HEK293 (cell line): ENCODE measurements around the gene BTRC.

Experiments used
- AEBP2 ChIP-seq: fragments of 450-650 bp; formaldehyde crosslinking; IDR thresholded peaks from 2 replicates; pipeline ENCODE4 v1.5.1; 2016; ENCODE audit warnings: missing biosample characterization, missing genetic modification characterization, borderline replicate concordance
- BCL11A ChIP-seq: fragments of 450-650 bp; formaldehyde crosslinking; IDR thresholded peaks from 2 replicates; pipeline ENCODE4 v1.5.1; 2016; ENCODE audit warnings: low read depth, missing biosample characterization, missing genetic modification characterization
- FEZF1 ChIP-seq: fragments of 450-650 bp; formaldehyde crosslinking; IDR thresholded peaks from 2 replicates; pipeline ENCODE4 v1.5.1; 2016; ENCODE audit warnings: missing biosample characterization, missing genetic modification characterization
- GLIS2 ChIP-seq: fragments of 450-650 bp; formaldehyde crosslinking; IDR thresholded peaks from 2 replicates; pipeline ENCODE4 v1.5.1; 2016; ENCODE audit warnings: missing biosample characterization, missing genetic modification characterization
- KLF1 ChIP-seq: fragments of 450-650 bp; formaldehyde crosslinking; IDR thresholded peaks from 2 replicates; pipeline ENCODE4 v1.5.1; 2016; ENCODE audit warnings: missing biosample characterization, missing genetic modification characterization
- KLF16 ChIP-seq: fragments of 450-650 bp; formaldehyde crosslinking; IDR thresholded peaks from 2 replicates; pipeline ENCODE4 v1.5.1; 2017; ENCODE audit warnings: missing biosample characterization, missing genetic modification characterization
- KLF8 ChIP-seq: fragments of 450-650 bp; formaldehyde crosslinking; IDR thresholded peaks from 2 replicates; pipeline ENCODE4 v1.5.1; 2016; ENCODE audit warnings: missing biosample characterization, missing genetic modification characterization
- KLF9 ChIP-seq: fragments of 450-650 bp; formaldehyde crosslinking; IDR thresholded peaks from 2 replicates; pipeline ENCODE4 v1.5.1; 2016; ENCODE audit warnings: missing biosample characterization, missing genetic modification characterization, low read depth
- OSR2 ChIP-seq: fragments of 450-650 bp; formaldehyde crosslinking; IDR thresholded peaks from 2 replicates; pipeline ENCODE4 v1.5.1; 2016; ENCODE audit warnings: missing biosample characterization, missing genetic modification characterization
- SALL2 ChIP-seq: fragments of 450-650 bp; formaldehyde crosslinking; IDR thresholded peaks from 2 replicates; pipeline ENCODE4 v1.5.0; 2017; ENCODE audit warnings: missing biosample characterization, mild to moderate bottlenecking, missing genetic modification characterization, borderline replicate concordance
- SCRT2 ChIP-seq: fragments of 450-650 bp; formaldehyde crosslinking; IDR thresholded peaks from 2 replicates; pipeline ENCODE4 v1.5.1; 2016; ENCODE audit warnings: missing biosample characterization, missing genetic modification characterization
- TCF7L2 ChIP-seq: IDR thresholded peaks from 2 replicates; pipeline ENCODE4 v1.6.1; 2011; ENCODE audit warnings: low read depth, mild to moderate bottlenecking, inconsistent platforms, low read length, moderate library complexity, borderline replicate concordance
- ZBTB17 ChIP-seq: fragments of 450-650 bp; formaldehyde crosslinking; IDR thresholded peaks from 2 replicates; pipeline ENCODE4 v1.5.1; 2016; ENCODE audit warnings: missing biosample characterization, missing genetic modification characterization
- ZBTB20 ChIP-seq: fragments of 450-650 bp; formaldehyde crosslinking; IDR thresholded peaks from 2 replicates; pipeline ENCODE4 v1.5.1; 2016; ENCODE audit warnings: missing biosample characterization, missing genetic modification characterization
- ZFP69B ChIP-seq: fragments of 450-650 bp; formaldehyde crosslinking; IDR thresholded peaks from 2 replicates; pipeline ENCODE4 v1.5.1; 2016; ENCODE audit warnings: missing biosample characterization, missing genetic modification characterization
- ZNF10 ChIP-seq: fragments of 450-650 bp; formaldehyde crosslinking; IDR thresholded peaks from 2 replicates; pipeline ENCODE4 v1.5.1; 2017; ENCODE audit warnings: missing biosample characterization, missing genetic modification characterization
- ZNF121 ChIP-seq: fragments of 450-650 bp; formaldehyde crosslinking; IDR thresholded peaks from 2 replicates; pipeline ENCODE4 v1.5.1; 2016; ENCODE audit warnings: missing biosample characterization, missing genetic modification characterization
- ZNF138 ChIP-seq: fragments of 450-650 bp; formaldehyde crosslinking; IDR thresholded peaks from 2 replicates; pipeline ENCODE4 v1.5.1; 2016; ENCODE audit warnings: missing biosample characterization, missing genetic modification characterization, borderline replicate concordance
- ZNF174 ChIP-seq: fragments of 450-650 bp; formaldehyde crosslinking; IDR thresholded peaks from 2 replicates; pipeline ENCODE4 v1.5.0; 2017; ENCODE audit warnings: missing biosample characterization, mild to moderate bottlenecking, missing genetic modification characterization
- ZNF18 ChIP-seq: fragments of 450-650 bp; formaldehyde crosslinking; IDR thresholded peaks from 2 replicates; pipeline ENCODE4 v1.5.1; 2016; ENCODE audit warnings: missing biosample characterization, missing genetic modification characterization
- ZNF184 ChIP-seq: fragments of 450-650 bp; IDR thresholded peaks from 2 replicates; pipeline ENCODE4 v1.5.1; 2018; ENCODE audit warnings: missing biosample characterization, mild to moderate bottlenecking, missing genetic modification characterization
- ZNF248 ChIP-seq: fragments of 450-650 bp; formaldehyde crosslinking; IDR thresholded peaks from 2 replicates; pipeline ENCODE4 v1.5.1; 2017; ENCODE audit warnings: missing biosample characterization, missing genetic modification characterization
- ZNF341 ChIP-seq: fragments of 450-650 bp; formaldehyde crosslinking; IDR thresholded peaks from 2 replicates; pipeline ENCODE4; 2016; ENCODE audit warnings: low read depth, missing biosample characterization, missing genetic modification characterization
- ZNF350 ChIP-seq: fragments of 450-650 bp; formaldehyde crosslinking; IDR thresholded peaks from 2 replicates; pipeline ENCODE4 v1.5.0; 2017; ENCODE audit warnings: missing biosample characterization, mild to moderate bottlenecking, missing genetic modification characterization
- ZNF366 ChIP-seq: fragments of 450-650 bp; formaldehyde crosslinking; conservative IDR thresholded peaks from 2 replicates; pipeline ENCODE4 v1.5.1; 2016; ENCODE audit warnings: missing biosample characterization, missing genetic modification characterization
- ZNF426 ChIP-seq: fragments of 450-650 bp; formaldehyde crosslinking; IDR thresholded peaks from 2 replicates; pipeline ENCODE4 v1.5.1; 2017; ENCODE audit warnings: missing biosample characterization, missing genetic modification characterization, mild to moderate bottlenecking, inconsistent platforms, moderate library complexity
- ZNF473 ChIP-seq: fragments of 450-650 bp; formaldehyde crosslinking; IDR thresholded peaks from 2 replicates; pipeline ENCODE4 v1.5.1; 2017; ENCODE audit warnings: missing biosample characterization, missing genetic modification characterization
- ZNF530 ChIP-seq: fragments of 450-650 bp; formaldehyde crosslinking; IDR thresholded peaks from 2 replicates; pipeline ENCODE4 v1.5.1; 2016; ENCODE audit warnings: low read depth, missing biosample characterization, missing genetic modification characterization
- ZNF596 ChIP-seq: fragments of 450-650 bp; IDR thresholded peaks from 2 replicates; pipeline ENCODE4 v1.5.0; 2018; ENCODE audit warnings: missing biosample characterization, mild to moderate bottlenecking, missing genetic modification characterization, moderate library complexity
- ZNF623 ChIP-seq: fragments of 450-650 bp; formaldehyde crosslinking; IDR thresholded peaks from 2 replicates; pipeline ENCODE4 v1.5.1; 2016; ENCODE audit warnings: missing biosample characterization, missing genetic modification characterization
- ZNF658 ChIP-seq: fragments of 450-650 bp; formaldehyde crosslinking; IDR thresholded peaks from 2 replicates; pipeline ENCODE4; 2016; ENCODE audit warnings: missing biosample characterization, missing genetic modification characterization
- ZNF677 ChIP-seq: fragments of 450-650 bp; IDR thresholded peaks from 2 replicates; pipeline ENCODE4 v1.5.0; 2018; ENCODE audit warnings: missing biosample characterization, mild to moderate bottlenecking, missing genetic modification characterization, moderate library complexity
- ZNF747 ChIP-seq: fragments of 450-650 bp; formaldehyde crosslinking; IDR thresholded peaks from 2 replicates; pipeline ENCODE4 v1.5.1; 2016; ENCODE audit warnings: missing biosample characterization, missing genetic modification characterization
- ZNF792 ChIP-seq: fragments of 450-650 bp; formaldehyde crosslinking; IDR thresholded peaks from 2 replicates; pipeline ENCODE4 v1.5.1; 2016; ENCODE audit warnings: missing biosample characterization, missing genetic modification characterization
- ZNF830 ChIP-seq: fragments of 450-650 bp; IDR thresholded peaks from 2 replicates; pipeline ENCODE4 v1.5.0; 2018; ENCODE audit warnings: missing biosample characterization, missing genetic modification characterization, low read depth, mild to moderate bottlenecking, moderate library complexity
- TF ChIP-seq, protein P1 (sequence below): fragments of 450-650 bp; formaldehyde crosslinking; IDR thresholded peaks from 2 replicates; pipeline ENCODE4 v1.5.1; 2017; ENCODE audit warnings: missing biosample characterization, missing genetic modification characterization
- TF ChIP-seq, protein P2 (sequence below): fragments of 450-650 bp; formaldehyde crosslinking; optimal IDR thresholded peaks from 2 replicates; pipeline ENCODE3; 2016; ENCODE audit warnings: missing biosample characterization, mild to moderate bottlenecking, missing genetic modification characterization

Gene BTRC

DNA sequence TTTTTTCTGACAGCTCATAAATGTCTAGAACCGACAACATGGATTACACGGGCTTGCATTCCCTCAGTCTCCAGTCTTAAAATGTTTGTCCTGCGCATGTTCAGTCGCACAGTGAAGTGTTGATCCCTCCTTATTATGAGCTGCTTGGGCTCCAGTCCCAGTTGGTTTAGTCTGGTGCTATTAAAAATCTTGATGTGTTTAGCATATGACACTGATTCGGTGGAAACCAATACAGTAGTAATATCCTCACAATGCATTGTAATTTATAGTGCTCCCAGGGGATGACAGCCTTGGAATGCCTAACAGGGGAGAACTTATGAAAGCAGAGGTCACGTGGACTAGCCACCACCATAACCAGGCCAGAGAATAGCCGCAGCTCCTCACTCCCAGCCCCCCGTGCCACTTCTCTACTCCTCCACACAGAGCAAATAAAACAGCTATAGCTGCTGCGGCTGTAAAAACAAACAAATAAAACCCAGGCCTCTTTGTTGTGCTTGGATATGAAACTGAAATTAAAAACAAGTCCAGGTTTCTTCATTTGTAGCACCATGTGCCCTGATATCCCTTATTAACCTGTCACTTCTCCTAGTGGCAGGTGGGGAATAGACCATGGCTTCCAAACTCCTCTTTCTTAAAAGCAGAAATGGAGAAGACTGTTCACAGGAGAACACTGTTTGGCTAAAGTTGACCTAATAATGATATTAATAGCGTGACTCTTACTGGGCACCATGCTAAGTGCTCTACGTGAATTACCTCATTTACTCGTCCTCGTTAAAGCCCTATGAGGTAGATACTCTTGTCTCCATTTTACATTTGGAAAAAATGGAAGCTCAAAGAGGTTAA, 241.8 kb downstream of the BTRC start (continued):
- TF ChIP-seq SCRT2 (tag by site-specific recombination) (no peak), ZNF596 (tag by site-specific recombination) (no peak), KLF8 (tag by site-specific recombination) (peak; percentile 40), ZNF747 (no peak), ZNF10 (no peak), ZBTB17 (tag by site-specific recombination) (peak; percentile 76), ZNF658 (tag by site-specific recombination) (no peak), ZNF248 (tag by site-specific recombination) (no peak), ZNF18 (tag by site-specific recombination) (no peak; the same call in 1 of the 2 replicates), ZNF426 (no peak), OSR2 (tag by site-specific recombination) (peak; percentile 98), ZNF121 (tag by site-specific recombination) (no peak), ZNF174 (no peak), ZNF677 (no peak), TCF7L2 (no peak), ZNF366 (tag by site-specific recombination) (peak; percentile 73), ZNF530 (tag by site-specific recombination) (no peak), ZNF184 (tag by site-specific recombination) (0 out of 2 replicates have a peak, but pooled peaks have one; percentile 34), ZNF792 (tag by site-specific recombination) (no peak), GLIS2 (tag by site-specific recombination) (no peak), KLF16 (tag by site-specific recombination) (no peak), KLF9 (tag by site-specific recombination) (no peak), ZBTB20 (tag by site-specific recombination) (0 out of 2 replicates have a peak, but pooled peaks have one; percentile 18), ZNF350 (tag by site-specific recombination) (no peak), SALL2 (no peak), KLF1 (tag by site-specific recombination) (no peak), ZNF623 (tag by site-specific recombination) (no peak), ZNF473 (tag by site-specific recombination) (no peak), ZFP69B (tag by site-specific recombination) (0 out of 2 replicates have a peak, but pooled peaks have one; percentile 40), ZNF341 (tag by site-specific recombination) (peak; percentile 80), FEZF1 (tag by site-specific recombination) (peak; percentile 83), ZNF830 (tag by site-specific recombination) (no peak), BCL11A (tag by site-specific recombination) (peak; percentile 74; the same call in 1 of the 2 replicates), ZNF138 (tag by site-specific recombination) (no peak), AEBP2 (tag by site-specific recombination) (no peak)
- TF ChIP-seq, protein P1, sequence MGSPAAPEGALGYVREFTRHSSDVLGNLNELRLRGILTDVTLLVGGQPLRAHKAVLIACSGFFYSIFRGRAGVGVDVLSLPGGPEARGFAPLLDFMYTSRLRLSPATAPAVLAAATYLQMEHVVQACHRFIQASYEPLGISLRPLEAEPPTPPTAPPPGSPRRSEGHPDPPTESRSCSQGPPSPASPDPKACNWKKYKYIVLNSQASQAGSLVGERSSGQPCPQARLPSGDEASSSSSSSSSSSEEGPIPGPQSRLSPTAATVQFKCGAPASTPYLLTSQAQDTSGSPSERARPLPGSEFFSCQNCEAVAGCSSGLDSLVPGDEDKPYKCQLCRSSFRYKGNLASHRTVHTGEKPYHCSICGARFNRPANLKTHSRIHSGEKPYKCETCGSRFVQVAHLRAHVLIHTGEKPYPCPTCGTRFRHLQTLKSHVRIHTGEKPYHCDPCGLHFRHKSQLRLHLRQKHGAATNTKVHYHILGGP = no peak
- TF ChIP-seq, protein P2, sequence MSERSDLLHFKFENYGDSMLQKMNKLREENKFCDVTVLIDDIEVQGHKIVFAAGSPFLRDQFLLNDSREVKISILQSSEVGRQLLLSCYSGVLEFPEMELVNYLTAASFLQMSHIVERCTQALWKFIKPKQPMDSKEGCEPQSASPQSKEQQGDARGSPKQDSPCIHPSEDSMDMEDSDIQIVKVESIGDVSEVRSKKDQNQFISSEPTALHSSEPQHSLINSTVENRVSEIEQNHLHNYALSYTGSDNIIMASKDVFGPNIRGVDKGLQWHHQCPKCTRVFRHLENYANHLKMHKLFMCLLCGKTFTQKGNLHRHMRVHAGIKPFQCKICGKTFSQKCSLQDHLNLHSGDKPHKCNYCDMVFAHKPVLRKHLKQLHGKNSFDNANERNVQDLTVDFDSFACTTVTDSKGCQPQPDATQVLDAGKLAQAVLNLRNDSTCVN (tag by site-specific recombination) = no peak
